ENCODE data around the gene TOM1L2.
"Not testable (repeated sequence)": the region's sequence is repeated elsewhere in the genome, so short reads cannot be mapped to it uniquely, and the experiment has no call there.

TOM1L2 gene

DNA sequence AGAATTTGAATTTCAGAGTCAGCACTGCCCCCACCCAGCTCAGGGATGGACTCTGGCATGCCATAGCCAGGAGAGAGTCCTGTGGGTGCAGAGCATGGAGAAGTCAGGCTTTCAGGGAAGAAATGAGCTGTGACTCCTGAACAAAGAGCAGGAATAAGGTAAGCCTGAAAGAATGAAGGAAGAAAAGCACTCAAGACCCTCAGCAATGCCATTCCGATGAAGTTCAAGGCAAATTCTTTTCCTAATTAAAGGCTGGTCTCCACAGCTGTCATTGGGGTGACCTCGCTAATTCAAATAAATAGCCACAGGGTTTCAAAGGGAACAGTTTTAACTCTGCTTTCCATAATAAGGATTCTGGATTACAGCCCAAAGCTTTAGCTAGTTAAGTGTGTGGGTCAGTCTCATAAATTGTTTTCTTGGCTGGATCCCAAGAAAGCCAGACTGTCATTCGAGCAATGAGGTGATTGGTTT lies 31.7 kb downstream of the TOM1L2 start:
- DNase-seq = no peak

DNA sequence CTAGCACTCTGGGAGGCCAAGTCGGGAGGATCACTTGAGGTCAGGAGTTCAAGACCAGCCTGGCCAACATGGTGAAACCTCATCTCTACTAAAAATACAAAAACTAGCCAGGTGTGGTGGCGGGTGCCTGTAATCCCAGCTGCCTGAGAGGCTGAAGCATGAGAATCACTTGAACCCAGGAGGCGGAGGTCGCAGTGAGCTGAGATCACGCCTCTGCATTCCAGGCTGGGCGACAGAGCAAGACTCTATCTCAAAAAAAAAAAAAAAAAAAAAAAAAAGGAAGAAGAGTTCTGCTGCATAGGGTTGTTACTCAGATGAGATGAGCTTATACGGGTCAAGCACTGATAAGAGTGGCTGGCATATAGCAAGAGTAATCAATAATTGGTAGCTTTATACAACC lies 32.3 kb downstream of the TOM1L2 start:
- DNase-seq = not testable (repeated sequence)

DNA sequence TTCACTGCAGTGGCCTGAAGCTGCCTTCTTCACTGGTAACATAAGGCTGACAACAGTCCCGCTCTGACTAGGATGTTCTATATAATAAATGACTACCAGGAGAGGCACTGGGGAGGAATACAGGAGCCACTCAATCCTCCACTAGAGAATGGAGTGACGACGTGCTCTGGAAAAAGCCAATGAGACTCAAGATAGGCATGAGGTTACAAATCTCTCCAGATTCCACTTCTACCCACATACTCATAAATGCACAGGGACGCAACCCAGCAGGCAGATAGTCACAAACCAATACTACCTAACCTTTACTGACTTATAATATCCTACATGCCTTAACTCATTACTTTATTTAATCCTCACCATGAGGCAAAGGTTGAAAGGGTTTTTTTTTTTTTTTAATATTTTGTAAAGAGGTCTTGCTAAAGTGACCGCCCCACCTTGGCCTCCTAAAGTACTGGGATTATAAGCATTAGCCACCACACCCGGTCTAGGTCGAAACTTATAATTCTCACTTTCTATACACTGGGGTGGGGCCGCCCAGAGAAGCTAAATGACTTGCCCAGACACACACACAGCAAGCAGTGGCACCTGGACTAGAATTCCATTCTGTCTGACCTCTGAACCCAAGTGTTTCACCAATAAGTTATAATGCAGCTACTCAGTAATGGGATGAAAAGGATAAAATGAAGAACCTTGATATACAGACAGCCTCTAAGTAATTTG lies 33.7 kb downstream of the TOM1L2 start:
- no peak for DNase-seq

DNA sequence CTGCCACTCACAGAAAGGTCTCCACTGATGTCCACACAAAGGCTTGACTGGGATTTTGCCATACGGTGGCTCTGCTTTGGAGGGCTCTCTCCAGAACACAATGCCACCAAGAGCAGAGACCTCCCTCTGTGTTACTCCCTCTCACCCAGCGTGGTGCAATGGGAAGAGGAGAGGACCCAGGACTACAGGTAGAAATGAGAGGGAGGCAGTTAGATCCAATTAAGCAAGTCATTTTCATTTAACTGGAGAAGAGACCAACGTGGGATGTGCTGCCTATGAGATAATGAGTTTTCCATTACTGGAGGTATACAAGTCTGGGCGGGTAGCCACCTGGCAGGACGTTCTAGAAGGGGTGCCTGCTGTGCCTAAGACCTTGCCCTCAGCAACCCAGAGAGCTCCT lies 34.2 kb downstream of the TOM1L2 start:
- DNase-seq = no peak

DNA sequence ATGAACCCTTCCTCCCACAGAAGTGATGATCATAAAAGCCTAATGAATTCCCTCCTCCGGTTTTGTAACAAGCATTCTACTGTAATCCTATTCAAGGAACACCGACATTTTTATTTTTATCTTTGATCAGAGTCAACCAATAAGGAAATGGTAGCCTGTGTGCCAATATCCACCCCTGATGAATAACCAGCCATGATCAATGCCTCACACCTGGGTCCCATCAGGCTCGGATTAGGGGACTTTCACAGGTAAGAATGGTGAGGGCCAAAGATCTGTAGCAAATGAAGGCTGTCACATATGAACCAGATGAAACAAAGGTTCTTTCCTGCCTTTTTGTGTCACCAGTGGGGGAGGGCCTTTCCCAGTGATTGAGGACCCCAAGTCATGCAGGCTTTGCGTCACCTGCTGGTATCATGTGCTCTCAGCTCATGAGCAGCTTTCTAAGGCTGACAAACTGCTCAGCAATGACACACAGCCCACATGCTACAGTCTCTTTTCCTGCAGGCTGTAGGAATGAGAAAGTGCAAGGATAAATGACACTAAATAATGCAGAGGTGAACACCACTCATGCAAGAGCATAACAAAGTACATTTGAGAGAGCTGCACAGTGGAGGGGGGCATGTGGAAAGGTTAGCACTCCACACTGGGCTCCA lies 34.9 kb downstream of the TOM1L2 start:
- DNase-seq = no peak

DNA sequence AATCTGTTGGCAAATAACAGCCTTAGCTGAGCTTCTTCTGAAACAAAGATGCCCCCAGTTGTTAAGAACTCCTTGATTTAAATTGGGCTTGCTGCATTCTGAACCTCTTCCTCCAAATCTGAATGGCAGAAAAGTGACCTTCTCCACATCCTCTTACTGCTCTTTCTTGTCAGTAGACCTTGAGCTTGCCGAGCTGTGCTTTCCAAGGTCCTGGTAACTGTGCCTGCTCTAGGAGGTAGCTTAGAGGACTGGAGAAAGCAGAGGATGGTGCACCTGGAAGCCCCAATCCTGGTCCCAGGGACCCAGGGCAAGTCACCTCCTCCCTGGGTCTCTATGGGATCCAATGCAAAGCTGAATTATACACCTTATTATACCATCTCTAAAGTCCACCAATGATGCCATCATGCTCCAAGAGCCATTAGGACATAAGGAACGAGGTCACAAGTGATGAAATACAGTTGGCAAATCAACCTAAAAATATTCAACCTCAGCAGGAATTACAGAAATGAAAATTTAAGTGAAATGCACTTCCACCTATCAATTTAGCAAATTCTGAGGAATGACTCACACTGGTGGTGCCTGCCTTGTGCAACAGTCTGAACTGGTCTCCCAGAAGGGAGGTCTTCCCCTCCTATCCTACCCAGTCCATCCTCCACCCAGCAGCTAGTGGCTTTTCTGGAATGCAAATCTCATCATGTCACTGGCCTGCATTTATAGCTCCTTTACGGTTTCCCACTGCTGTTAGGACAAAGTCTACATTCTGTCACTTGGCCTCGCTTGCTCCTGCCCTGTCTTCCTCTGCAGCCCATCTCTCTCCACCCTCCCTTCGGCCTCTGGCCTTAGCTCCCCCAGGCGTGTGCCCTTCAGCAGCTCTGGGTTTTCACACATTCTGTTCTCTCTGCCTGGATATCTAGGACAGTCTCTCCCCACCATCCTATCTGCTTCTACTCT lies 36.6 kb downstream of the TOM1L2 start:
- no peak for DNase-seq

DNA sequence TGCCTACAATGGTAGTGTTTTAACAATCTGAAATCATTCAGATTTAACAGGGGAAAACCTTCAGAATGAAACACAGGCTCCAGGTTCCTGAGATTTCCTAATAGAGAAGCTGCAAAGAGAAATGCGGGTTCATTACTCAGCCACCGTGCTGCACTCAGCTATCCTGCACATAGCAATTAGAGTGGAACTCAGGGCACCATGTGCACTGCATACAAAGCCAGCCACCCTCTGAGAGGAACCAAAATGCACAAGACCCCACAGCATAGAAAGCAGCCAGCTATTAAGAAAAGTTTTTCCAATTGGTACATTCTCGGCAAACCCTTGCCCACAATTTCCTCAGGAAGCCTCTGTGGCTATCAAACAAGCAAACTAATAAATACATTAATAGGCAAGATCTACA lies 37.4 kb downstream of the TOM1L2 start:
- no peak for DNase-seq

DNA sequence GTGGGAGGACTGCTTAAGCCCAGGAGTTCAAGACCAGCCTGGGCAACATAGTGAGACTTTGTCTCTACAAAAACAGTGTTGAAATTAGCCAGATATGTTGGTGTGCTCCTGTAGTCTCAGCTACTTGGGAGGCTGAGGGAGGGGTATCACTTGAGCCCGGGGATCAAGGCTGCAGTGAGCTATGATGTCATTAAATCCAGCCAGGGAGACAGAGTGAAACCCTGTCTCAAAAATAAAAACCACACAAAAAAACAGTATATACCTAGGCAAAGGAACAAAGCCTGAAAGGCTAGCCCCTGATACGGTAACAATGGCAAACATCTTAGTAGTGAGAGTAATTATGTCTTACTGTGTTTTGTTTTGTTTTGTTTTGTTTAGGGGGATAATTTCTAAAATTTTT lies 38.0 kb downstream of the TOM1L2 start:
- DNase-seq = no peak

DNA sequence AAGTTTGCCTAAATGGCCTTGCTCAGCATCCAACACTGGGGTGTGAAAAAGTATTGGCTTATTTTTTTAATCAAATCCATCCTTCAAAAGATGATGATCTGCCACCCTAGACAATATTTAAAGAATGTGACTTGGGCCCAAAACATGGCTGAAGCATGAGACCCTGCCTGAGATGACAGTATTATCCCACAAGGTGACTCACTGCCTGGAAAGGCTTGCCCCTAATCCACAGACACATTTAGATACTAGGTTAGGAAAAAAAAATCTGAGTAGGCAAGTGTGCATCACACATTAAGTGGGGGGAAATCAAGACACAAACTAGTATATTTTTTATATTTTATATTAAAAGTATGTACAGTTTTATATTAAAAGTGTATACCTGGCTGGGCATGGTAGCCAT lies 38.4 kb downstream of the TOM1L2 start:
- no peak for DNase-seq

DNA sequence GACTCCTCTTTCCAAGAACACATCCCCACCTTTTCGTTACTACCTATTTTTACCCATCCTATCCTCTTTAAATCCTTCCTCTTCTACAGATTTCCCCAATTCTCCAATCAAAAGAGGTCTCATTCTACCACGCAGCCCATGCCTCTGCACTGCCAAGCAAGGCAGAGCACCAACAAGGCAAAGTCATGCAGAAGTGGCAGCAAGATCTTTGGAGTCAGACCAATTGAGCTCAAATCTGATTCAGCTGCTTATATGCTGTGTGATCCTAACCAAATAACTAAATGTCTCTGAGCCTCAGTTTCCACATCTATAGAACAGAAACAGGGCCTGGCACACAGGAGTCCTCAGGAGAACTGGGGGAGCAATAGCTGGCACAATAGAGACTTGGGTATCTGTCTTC lies 41.0 kb downstream of the TOM1L2 start:
- DNase-seq = no peak

DNA sequence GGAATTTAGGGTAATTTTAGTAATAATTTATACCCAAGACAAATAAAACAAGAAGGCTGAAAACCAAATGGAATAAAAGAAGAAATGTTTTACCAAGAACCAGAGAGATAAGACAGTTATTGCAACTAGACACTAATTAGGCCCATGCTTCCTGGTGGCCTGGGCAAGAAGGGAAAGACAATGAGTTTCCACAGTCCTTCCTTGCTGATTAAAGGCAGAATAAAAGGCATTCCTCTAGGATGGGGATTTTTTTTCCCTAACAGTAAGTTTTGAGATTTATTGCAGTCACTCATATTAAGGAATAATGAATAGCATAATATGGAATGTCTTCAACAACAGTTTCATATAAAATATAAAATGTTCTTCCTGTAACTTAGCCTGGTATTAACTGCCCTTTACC lies 41.5 kb downstream of the TOM1L2 start:
- no peak for DNase-seq

DNA sequence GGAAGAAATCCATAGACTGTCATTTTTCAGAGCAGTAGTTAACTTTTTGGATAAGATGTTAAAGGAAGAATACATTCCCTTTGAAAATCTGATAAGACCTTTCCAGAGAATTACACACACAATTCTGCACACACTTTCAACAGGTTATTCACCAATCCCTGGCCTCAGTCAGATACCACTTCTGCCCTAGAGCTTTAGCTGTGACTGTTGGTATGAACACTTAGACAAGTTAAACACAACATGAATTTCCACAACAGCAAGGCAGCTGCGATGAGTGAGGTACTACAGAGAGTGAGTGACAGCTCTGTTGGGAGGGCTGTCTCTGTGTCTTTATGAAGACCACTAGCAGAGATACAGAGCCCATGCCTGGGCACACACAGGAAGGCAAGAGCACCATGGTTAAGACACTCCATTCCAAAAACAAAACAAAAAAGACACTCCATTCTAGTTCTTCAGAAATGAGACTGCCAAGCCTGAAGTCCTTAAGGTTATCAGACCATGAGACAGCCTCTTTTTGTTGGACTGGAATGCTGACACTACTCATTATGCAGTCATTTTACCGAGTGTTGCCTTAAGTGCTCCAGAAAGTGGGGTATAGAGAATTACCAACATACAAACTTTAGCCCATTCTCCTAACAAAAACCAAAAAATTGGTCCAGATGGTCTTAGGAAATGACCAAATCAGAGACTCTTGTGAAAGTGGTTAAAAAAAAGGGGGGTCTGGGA lies 42.4 kb downstream of the TOM1L2 start:
- DNase-seq = no peak

DNA sequence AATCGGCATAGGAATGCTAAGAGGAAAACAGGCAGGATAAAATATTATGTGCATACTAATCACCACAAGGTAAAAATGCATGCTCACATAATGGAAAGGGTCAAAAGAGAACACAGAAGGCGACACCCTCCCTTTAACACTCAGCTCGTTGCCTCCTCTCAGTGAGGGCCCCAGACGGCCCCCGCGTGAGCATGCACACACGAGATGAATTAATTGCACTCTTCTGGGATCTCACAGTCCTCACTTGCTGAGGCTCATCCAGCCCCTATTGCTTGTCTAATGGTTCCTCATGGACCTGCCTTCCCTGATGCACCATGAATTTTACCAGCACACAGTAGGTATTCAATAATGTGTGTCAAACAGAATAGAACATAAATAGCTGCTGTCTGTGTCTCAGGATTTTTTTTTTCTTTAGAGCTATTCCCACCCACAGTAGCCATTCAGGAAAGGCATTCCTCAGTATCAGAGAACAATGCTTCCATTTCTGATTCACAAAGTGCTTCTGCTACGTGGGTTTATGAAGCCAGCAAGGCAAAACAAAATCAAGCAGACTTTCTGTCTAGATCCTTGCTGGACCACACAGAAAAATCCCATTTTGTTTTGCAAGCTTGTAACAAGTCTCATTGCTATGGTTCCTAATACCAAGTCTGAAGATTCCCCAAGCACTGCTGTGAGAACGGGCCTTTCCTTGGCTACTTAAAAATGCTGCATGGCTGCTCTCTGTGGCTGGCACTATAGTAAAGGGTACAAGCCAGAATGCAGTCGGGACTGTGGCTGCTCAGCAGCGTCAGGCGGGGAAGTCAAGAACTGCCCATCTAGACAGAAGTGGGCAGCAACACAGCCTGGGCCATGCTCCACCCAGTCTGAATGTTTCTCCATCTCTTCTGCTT lies 43.6 kb downstream of the TOM1L2 start:
- no peak for DNase-seq

DNA sequence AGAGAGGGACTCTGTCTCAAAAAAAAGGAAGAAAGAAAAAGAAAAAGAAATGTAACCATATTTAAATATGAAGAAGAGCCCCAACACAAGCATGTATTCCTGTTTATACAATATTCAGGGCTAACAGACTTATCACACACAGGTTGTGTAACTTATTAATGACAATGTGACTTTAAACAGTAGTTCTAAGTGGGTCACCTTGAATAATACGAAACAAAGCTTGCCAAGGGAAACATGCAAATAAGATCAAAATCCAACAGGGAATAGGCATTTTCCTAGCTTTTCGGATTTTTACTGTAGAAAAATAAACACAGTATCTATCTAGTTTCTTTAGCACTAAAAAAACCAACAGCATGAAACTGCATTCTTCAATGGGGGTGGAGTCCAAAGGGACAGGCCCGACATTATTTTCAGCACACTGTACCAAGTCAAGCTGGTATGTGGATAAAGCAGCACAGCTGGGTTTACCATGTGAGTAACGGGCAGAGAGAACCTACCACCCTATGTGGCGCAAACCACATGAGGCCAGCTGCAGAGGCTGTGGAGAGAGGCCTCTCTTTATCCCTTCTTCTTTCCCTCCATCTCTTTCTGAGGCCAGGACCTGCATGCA lies 45.3 kb downstream of the TOM1L2 start:
- DNase-seq = no peak

DNA sequence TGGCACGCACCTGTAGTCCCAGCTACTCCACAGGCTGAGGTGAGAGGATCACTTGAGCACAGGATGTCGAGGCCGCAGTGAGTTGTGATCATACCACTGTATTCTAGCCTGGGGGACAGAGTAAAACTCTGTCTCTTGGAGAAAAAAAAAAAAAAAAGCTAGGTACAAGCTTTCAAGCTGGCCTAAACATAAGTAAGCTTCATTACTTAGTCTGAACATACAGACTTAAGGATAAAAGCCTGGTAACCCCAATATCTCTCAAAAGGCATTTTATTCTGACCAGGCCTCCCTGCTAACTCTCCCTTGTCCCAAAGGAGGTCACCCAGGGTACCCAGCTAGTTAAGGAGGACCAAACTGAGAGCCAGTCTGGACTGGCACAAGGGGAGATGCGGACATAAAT lies 46.2 kb downstream of the TOM1L2 start:
- no peak for DNase-seq

DNA sequence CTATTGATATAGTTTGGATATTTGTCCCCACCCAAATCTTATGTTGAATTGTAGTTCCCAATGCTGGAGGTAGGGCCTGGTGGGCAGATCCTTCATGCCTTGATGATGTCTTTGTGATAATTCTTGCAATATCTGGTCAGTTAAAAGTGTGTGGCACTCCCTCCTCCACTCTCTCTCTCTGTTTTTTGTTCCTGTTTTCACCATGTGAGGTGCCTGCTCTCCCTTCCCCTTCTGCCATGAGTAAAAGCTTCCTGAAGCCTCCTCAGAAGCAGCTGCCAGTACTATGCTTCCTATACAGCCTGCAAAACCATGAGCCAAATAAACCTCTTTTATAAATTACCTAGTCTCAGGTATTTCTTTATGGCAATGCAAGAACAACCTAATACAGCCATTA lies 47.3 kb downstream of the TOM1L2 start:
- no peak for DNase-seq

DNA sequence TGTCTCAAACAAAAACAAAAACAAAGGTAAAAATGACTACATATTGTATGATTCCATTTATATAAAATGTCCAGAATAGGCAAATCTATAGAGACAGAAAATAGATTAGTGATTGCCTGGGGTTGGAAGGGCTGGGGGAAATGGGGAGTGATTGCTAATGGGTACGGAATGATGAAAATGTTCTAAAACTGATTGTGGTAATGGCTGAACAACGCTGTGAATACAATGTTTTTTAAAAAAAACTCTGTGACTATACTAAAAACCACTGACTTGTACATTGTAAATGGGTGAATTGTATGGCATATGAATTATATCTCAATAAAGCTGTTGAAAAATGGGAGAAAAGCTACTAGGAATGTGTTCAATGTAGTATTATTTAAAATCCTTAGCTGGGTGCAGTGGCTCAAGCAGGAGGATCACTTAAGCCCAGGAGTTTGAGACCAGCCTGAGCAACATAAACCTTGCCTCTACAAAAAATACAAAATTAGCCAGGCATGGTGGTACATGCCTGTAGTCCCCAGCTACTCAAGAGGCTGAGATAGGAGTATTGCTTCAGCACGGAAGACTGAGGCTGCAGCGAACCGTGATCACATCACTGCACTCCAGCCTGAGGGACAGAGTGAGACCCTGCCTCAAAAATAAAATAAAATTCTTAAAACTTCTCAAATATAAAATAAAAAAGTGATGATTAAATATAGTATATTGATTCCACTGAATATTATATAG lies 47.9 kb downstream of the TOM1L2 start:
- DNase-seq = no peak

DNA sequence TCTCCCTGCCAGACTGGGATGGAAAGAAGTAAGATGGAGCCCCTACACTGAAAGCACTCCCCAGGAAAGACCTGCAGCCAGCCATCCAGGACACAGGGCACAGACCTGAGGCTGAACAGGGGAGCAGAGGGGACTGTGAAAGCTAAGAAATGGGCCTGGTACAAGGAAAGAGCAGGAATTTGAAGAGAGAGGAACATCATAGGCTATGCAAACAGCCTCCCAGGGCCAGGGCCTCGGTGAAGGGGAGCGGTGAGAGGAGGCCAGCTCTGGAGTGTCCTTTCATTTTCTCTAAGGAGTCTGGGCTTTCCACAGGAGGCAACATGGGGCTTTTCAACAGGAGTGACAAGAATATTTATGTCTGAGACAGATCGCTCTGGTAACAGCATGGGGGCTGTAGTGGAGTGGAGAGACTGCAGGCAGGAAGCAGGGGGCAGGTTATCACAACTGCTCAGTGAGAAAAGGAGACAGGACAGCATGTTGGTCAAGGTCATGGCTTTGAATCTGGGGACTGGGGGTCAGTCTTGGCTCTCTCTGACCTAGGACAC lies 50.1 kb downstream of the TOM1L2 start:
- no peak for DNase-seq

DNA sequence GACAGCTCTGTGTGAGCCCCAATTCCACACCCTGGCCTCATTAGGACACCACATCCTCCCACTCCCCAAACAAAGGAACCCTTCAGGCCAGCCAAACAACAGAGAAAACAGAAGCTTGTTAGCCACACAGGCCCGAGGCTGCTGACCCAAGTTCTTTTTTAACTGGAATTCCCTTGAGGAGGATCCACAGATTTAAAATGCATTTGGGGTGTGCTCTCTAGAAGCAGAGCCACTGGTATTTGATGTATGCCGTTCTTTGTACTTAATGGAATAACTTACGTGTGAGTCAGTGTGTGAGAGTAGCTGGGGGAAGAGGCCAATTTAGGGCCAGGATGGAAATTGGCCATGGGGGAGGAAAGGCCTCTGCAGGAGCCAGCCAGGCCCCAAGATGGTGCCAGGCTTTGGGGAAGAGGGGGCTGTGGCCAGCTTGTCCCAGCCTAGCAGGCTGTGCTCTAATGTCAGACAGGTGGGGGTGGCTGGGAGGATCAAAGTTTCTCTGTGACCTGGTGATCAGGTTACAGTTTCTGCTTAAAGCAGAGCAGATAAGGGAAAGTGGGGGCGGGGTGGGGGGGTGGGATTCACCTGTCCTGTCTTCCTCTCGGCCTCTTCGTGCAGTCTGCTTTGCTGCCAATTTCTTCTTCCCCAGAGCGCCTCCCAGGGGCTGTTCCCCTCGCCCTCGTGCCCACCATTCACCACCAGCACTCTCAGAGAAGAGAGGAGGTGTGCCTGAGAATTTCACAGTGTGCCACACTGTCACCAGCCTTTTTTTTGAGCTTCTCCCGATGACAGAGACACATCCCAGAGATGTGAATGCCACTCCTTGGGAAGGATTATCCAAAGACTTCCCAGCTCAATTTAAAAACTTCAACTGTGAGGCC lies 50.8 kb downstream of the TOM1L2 start:
- no peak for DNase-seq
